Right atrium auricular region (tissue), 2 donors: ENCODE data around the gene COL4A2. TPM values are rescaled to one million over a fixed set of nuclear protein-coding genes. Genes with fewer than 3 reads are reported as not detected.
A peak's percentile ranks its signal among the peaks of the same experiment; 100 is the strongest.

ENCODE experiments used
- DNase-seq: peaks from one replicate; pipeline ENCODE4 v3.0.0-alpha.2; 2019; ENCODE audit warnings: low spot score
- H3K27ac ChIP-seq, 2 donors: fragments of 200-600 bp; sonication (generic); 1 replicate in 1 of 2; 2 replicates in 1 of 2; pipeline ENCODE4 v1.5.1; 2016 to 2019
- H3K27me3 ChIP-seq, 2 donors: fragments of 200-600 bp; sonication (generic); one replicate each; pipeline versions ENCODE4 v1.5.1 to v1.6.0; 2017 to 2019
- H3K36me3 ChIP-seq: fragments of 200-600 bp; sonication (generic); one replicate; pipeline ENCODE4 v1.5.1; 2016
- H3K4me1 ChIP-seq, 2 donors: fragments of 200-600 bp; sonication (generic); one replicate each; pipeline versions ENCODE4 v1.5.1 to v1.6.0; 2017 to 2019
- H3K4me3 ChIP-seq, 2 donors: fragments of 200-600 bp; sonication (generic); 1 replicate in 1 of 2; 2 replicates in 1 of 2; pipeline ENCODE4 v1.5.1; 2017 to 2019; ENCODE audit warnings: mild to moderate bottlenecking in 1 of 2, moderate library complexity in 1 of 2
- H3K9me3 ChIP-seq, 2 donors: fragments of 200-600 bp; sonication (generic); one replicate each; pipeline ENCODE4 v1.5.1; 2019
- total RNA-seq, 2 donors: library from RNA; depleted of rRNA; stranded (reverse); fragments of >200 nt; gene quantifications; one replicate each; pipeline ENCODE4 v1.1.0, GENCODE V29; 2016
- TF ChIP-seq, protein P1 (sequence below), 2 donors: fragments of 200-600 bp; sonication (generic); IDR thresholded peaks; one replicate each; pipeline ENCODE4 v1.5.1; 2019; ENCODE audit warnings: antibody characterized with exemption in 2 of 2

COL4A2 gene
- total RNA-seq, 2 donors from 2014 or later = 141 to 153 TPM

DNA sequence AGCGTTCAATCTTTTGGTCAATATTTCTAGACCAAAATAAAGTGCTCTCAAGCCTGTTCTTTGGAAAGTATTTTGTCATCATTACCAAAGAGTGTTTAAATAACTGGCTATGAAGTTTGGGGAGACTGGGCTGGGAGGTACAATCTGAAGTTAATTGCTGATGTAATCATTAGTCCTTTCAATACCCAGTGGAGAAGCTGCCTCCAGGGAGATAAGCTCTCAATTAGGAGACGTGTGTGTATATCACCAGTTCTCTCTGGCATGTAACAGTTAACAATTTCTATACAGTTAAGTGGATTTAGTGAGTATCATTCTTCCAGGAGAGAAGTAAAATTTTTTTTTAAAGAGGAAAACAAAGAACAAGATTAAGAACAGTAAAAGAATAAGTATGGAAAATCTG, 1.5 kb upstream of the COL4A2 start:
- H3K27ac ChIP-seq = peak overlapping the region; percentile 97 to 99
- DNase-seq = no peak
- H3K4me3 ChIP-seq = peak overlapping the region; percentile 90 to 96
- peaks cover 0 to 64% of the 10 kb centered on the region in 2 donors for H3K4me1 ChIP-seq
- no peaks in the 10 kb centered on the region for H3K27me3 ChIP-seq
- TF ChIP-seq, protein P1, sequence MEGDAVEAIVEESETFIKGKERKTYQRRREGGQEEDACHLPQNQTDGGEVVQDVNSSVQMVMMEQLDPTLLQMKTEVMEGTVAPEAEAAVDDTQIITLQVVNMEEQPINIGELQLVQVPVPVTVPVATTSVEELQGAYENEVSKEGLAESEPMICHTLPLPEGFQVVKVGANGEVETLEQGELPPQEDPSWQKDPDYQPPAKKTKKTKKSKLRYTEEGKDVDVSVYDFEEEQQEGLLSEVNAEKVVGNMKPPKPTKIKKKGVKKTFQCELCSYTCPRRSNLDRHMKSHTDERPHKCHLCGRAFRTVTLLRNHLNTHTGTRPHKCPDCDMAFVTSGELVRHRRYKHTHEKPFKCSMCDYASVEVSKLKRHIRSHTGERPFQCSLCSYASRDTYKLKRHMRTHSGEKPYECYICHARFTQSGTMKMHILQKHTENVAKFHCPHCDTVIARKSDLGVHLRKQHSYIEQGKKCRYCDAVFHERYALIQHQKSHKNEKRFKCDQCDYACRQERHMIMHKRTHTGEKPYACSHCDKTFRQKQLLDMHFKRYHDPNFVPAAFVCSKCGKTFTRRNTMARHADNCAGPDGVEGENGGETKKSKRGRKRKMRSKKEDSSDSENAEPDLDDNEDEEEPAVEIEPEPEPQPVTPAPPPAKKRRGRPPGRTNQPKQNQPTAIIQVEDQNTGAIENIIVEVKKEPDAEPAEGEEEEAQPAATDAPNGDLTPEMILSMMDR (IDR thresholded peaks at IDR 0.05) = no peak
- H3K9me3 ChIP-seq = no peaks in the 10 kb centered on the region
- peaks cover 8% of the 10 kb centered on the region for H3K36me3 ChIP-seq

DNA sequence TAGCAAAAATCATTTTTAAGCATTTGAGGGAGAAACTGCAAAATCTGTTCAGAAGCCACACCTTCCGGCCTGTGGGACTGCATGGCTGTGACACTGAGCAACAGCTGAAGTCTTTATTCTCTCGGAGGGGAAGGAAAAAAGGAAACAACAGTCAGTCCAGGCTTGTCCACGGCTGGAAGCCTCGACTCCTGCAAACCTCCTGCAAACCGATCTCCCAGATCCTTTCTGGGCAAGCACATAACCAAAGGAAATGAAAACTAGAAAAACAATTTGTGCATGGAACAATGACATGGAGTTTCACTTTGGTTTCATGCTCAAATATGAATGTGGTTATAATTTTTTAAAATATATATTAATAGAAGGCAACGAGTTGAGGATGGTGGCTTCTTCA, 1.1 kb upstream of the COL4A2 start:
- DNase-seq = peak; percentile 58
- peak overlapping the region; percentile 97 to 99 for H3K27ac ChIP-seq
- H3K36me3 ChIP-seq = peaks cover 12% of the 10 kb centered on the region
- H3K4me1 ChIP-seq = peaks cover 0 to 64% of the 10 kb centered on the region in 2 donors
- H3K27me3 ChIP-seq = no peaks in the 10 kb centered on the region
- no peaks in the 10 kb centered on the region for H3K9me3 ChIP-seq
- H3K4me3 ChIP-seq = peak overlapping the region; percentile 90 to 96
- TF ChIP-seq, protein P1 (IDR thresholded peaks at IDR 0.05) = no peak

DNA sequence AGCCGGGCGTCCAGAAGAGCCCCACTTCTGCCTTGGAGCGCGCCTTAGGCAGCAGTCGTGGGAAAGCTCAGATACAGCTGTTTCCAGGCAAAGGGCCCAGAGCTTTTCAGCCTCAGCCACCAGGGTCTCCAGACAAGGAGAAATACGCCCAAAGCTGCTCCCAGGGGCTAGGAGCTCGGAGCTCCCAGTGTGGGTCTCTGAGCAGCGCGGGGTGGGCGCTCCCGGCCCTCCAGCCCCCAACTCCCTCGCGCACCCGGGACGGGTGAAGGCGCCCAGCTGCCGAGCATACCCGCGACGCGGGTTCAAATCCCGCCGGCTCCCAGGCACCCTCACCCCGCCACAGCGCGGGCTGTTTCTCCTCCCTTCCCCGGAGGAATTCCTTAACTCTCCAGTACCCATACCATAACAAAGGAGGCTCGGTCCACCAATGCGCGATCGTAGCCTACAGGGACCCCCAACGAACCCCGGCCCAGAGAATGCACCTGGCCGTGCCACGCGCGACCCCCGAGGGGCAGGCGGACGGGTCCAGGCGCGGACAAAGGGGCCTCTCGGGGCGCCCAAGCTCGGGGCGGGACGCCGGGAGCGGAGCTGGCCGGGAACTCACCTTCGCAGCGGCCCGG, 634 bp upstream of the COL4A2 start:
- Histone ChIP-seq H3K36me3 (peaks cover 10% of the 10 kb centered on the region), H3K4me1 (peaks cover 0 to 64% of the 10 kb centered on the region in 2 donors), H3K27me3 (no peaks in the 10 kb centered on the region), H3K27ac (peak overlapping the region; percentile 97 to 99), H3K4me3 (peak overlapping the region; percentile 90 to 96), H3K9me3 (no peaks in the 10 kb centered on the region)
- TF ChIP-seq, protein P1 (IDR thresholded peaks at IDR 0.05) = no peak
- DNase-seq = peak; percentile 58

DNA sequence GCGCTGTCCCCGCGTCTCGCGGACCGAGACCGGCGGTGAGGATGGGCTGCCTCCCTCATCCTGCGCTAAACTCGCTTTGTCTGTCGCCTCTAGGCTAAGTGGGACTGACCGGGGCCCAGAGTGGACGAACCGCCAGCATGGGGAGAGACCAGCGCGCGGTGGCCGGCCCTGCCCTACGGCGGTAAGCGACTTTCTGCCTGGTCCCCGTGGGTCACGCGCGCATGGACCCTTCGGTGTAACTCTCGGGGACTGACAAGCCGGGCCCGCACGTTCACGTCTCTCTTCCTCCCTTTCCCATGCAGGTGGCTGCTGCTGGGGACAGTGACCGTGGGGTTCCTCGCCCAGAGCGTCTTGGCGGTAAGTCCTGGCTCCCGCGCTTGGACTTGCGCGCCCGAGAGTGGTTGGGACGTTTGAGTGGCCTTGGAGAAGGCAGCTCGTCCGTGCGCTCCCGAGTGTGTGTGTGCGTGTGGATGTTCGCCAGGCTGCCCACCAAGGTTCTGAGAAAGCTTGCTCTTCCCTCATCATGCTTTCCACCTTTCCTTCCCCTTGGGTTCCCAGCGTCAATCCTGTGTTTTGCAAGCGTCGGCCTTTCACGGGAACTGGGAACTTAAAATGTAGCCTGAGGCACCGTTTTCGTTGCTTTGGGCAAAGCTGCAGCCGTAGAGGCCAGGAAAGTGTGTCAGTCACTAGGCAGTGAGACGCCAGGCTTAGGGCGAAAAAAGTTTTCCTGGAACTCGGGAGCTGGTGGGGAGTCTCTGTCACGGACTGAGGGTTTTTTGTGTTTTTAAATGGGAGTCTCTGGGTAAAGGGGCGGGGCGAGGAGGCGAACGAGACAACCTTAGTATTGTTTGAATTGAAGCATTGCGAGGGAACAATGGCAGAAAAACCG, 927 bp downstream of the COL4A2 start:
- TF ChIP-seq, protein P1 (IDR thresholded peaks at IDR 0.05) = no peak
- H3K4me3 ChIP-seq = peak overlapping the region; percentile 90 to 96
- peak overlapping the region; percentile 97 to 99 for H3K27ac ChIP-seq
- DNase-seq = peak; percentile 61
- H3K4me1 ChIP-seq = peaks cover 0 to 64% of the 10 kb centered on the region in 2 donors
- H3K27me3 ChIP-seq = no peaks in the 10 kb centered on the region
- no peaks in the 10 kb centered on the region for H3K9me3 ChIP-seq
- H3K36me3 ChIP-seq = peaks cover 9% of the 10 kb centered on the region

DNA sequence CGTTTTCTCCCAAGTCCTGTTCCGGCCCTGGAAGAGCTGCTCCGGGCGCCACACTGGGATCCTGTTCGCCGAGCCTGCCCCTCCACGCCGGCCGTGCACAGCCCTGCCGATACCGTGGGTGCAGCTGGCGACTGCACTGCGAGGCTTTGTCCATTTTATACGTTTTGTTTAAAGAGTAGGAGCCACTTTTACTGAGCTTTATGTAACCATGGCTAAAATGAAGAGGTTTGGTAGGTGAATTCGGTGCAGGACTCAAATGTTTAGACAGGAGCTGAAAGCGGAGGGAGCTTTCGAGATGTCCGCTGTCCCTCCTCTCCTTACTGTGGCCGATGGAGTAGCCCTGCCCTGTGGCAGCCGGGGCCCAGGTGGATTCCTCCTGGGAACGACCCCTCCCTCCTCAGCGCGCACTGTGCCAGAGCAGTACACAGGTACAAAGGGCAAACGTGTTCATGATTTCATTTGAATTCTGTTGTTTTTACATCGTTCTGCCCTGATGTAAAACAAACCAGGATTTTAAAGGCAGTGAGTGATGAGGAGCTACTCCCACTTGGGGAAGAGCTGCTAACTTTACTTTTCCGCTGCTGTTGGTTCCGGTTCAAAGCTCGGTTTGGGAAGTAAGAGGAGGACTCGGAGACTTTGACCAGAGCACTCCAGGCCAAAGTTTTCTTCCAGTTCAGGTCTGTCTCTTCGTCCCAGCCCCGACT, 1.7 kb downstream of the COL4A2 start:
- Histone ChIP-seq H3K9me3 (no peaks in the 10 kb centered on the region), H3K27ac (peak overlapping the region; percentile 97 to 99), H3K4me3 (peak overlapping the region; percentile 90 to 96), H3K36me3 (peaks cover 9% of the 10 kb centered on the region), H3K4me1 (peaks cover 0 to 61% of the 10 kb centered on the region in 2 donors), H3K27me3 (no peaks in the 10 kb centered on the region)
- TF ChIP-seq, protein P1 (IDR thresholded peaks at IDR 0.05) = no peak
- peak; percentile 57 for DNase-seq
